ENCODE measurements around the gene DISP3. TPM values are rescaled to one million over a fixed set of nuclear protein-coding genes. Genes with fewer than 3 reads are reported as not detected.

The DISP3 gene
- polyA plus RNA-seq, 1 donor (not counting 4 experiments of a cell fraction or from before 2014, with no cell fraction given): not detected

GRCh38 chr1:11502516-11502915, 23.6 kb downstream of the DISP3 start:
- no peaks in the 10 kb centered on the region for H3K4me1 ChIP-seq (ENCODE audit: control insufficient read depth, extremely low read depth, insufficient read depth, low read length)
- TF ChIP-seq EZH2 (IDR thresholded peaks at IDR 0.05; ENCODE audit: low read length) (no peak), CTCF (optimal IDR thresholded peaks at IDR 0.05 in 1 of 3, IDR thresholded peaks at IDR 0.05 in 1 of 3, conservative IDR thresholded peaks at IDR 0.05 in 1 of 3; ENCODE audit: extremely low read depth in 1 of 3, insufficient read depth in 2 of 3, low read length in 3 of 3) (no peak)
- H3K4me2 ChIP-seq (ENCODE audit: control insufficient read depth, extremely low read depth, insufficient read depth, low read depth, low read length): no peak overlapping the region
- peaks cover 12% of the 10 kb centered on the region for H3K27me3 ChIP-seq (ENCODE audit: control insufficient read depth, extremely low read depth, insufficient read depth, low read length)
- H3K9me3 ChIP-seq (ENCODE audit: control insufficient read depth, low read depth, low read length): peaks cover 9% of the 10 kb centered on the region
- dilution Hi-C loops (cut with MboI; ENCODE audit: extremely low pct_ligation_motif_present, low sequenced_read_pairs): no loop called here
- no peak overlapping the region for H3K27ac ChIP-seq (ENCODE audit: control insufficient read depth, insufficient read depth, low read length)
- H3K36me3 ChIP-seq (ENCODE audit: control insufficient read depth in 2 of 2, extremely low read depth in 1 of 2, insufficient read depth in 2 of 2, low read length in 2 of 2): no peaks in the 10 kb centered on the region
- H2AFZ ChIP-seq (ENCODE audit: control insufficient read depth, low read length): no peak overlapping the region
- DNase-seq (ENCODE audit: low read depth, low spot score) (no peak), FAIRE-seq (no peak)
- H3K9me1 ChIP-seq (ENCODE audit: control insufficient read depth, extremely low read depth, insufficient read depth, low read length): no peaks in the 10 kb centered on the region
- no peaks in the 10 kb centered on the region for H4K20me1 ChIP-seq (ENCODE audit: control insufficient read depth, extremely low read depth, insufficient read depth, low read length)
- H3K4me3 ChIP-seq (ENCODE audit: control insufficient read depth in 2 of 3, extremely low read depth in 1 of 3, insufficient read depth in 2 of 3, low read depth in 1 of 3, low read length in 3 of 3): no peak overlapping the region
- H3K9ac ChIP-seq (ENCODE audit: control insufficient read depth, extremely low read depth, insufficient read depth, low read length): no peak overlapping the region
- H3K79me2 ChIP-seq (ENCODE audit: control insufficient read depth, insufficient read depth, low read length): no peaks in the 10 kb centered on the region

- H3K4me2 ChIP-seq (ENCODE audit: control insufficient read depth, extremely low read depth, insufficient read depth, low read depth, low read length): no peak overlapping the region
- H3K27me3 ChIP-seq (ENCODE audit: control insufficient read depth, extremely low read depth, insufficient read depth, low read length): peaks cover 6% of the 10 kb centered on the region
- no peak overlapping the region for H3K9ac ChIP-seq (ENCODE audit: control insufficient read depth, extremely low read depth, insufficient read depth, low read length)
- no peak overlapping the region for H3K27ac ChIP-seq (ENCODE audit: control insufficient read depth, insufficient read depth, low read length)
- H2AFZ ChIP-seq (ENCODE audit: control insufficient read depth, low read length): no peak overlapping the region
- no peak overlapping the region for H3K4me3 ChIP-seq (ENCODE audit: control insufficient read depth in 2 of 3, extremely low read depth in 1 of 3, insufficient read depth in 2 of 3, low read depth in 1 of 3, low read length in 3 of 3)
- DNase-seq (ENCODE audit: low read depth, low spot score) (no peak), FAIRE-seq (no peak)
- TF ChIP-seq CTCF (optimal IDR thresholded peaks at IDR 0.05 in 1 of 3, IDR thresholded peaks at IDR 0.05 in 1 of 3, conservative IDR thresholded peaks at IDR 0.05 in 1 of 3; ENCODE audit: extremely low read depth in 1 of 3, insufficient read depth in 2 of 3, low read length in 3 of 3) (no peak), EZH2 (IDR thresholded peaks at IDR 0.05; ENCODE audit: low read length) (no peak)
- no peaks in the 10 kb centered on the region for H3K79me2 ChIP-seq (ENCODE audit: control insufficient read depth, insufficient read depth, low read length)
- H4K20me1 ChIP-seq (ENCODE audit: control insufficient read depth, extremely low read depth, insufficient read depth, low read length): no peaks in the 10 kb centered on the region
- H3K36me3 ChIP-seq (ENCODE audit: control insufficient read depth in 2 of 2, extremely low read depth in 1 of 2, insufficient read depth in 2 of 2, low read length in 2 of 2): no peaks in the 10 kb centered on the region
- dilution Hi-C loops (cut with MboI; ENCODE audit: extremely low pct_ligation_motif_present, low sequenced_read_pairs): no loop called here
- no peaks in the 10 kb centered on the region for H3K9me1 ChIP-seq (ENCODE audit: control insufficient read depth, extremely low read depth, insufficient read depth, low read length)
- H3K4me1 ChIP-seq (ENCODE audit: control insufficient read depth, extremely low read depth, insufficient read depth, low read length): no peaks in the 10 kb centered on the region
- peaks cover 9% of the 10 kb centered on the region for H3K9me3 ChIP-seq (ENCODE audit: control insufficient read depth, low read depth, low read length)
These were observed 25.6 kb downstream of the DISP3 start for GRCh38 chr1:11504599-11504998.
